ENCODE data around the gene SMYD3. TPM values are rescaled to one million over a fixed set of nuclear protein-coding genes. Genes with fewer than 3 reads are reported as not detected.

Gene SMYD3
- total and polyA plus RNA-seq, 2 of the 13 experiments (the other 11 are each of a cell fraction or from before 2014, with no cell fraction given), result 27.7 to 35.8 TPM

DNA sequence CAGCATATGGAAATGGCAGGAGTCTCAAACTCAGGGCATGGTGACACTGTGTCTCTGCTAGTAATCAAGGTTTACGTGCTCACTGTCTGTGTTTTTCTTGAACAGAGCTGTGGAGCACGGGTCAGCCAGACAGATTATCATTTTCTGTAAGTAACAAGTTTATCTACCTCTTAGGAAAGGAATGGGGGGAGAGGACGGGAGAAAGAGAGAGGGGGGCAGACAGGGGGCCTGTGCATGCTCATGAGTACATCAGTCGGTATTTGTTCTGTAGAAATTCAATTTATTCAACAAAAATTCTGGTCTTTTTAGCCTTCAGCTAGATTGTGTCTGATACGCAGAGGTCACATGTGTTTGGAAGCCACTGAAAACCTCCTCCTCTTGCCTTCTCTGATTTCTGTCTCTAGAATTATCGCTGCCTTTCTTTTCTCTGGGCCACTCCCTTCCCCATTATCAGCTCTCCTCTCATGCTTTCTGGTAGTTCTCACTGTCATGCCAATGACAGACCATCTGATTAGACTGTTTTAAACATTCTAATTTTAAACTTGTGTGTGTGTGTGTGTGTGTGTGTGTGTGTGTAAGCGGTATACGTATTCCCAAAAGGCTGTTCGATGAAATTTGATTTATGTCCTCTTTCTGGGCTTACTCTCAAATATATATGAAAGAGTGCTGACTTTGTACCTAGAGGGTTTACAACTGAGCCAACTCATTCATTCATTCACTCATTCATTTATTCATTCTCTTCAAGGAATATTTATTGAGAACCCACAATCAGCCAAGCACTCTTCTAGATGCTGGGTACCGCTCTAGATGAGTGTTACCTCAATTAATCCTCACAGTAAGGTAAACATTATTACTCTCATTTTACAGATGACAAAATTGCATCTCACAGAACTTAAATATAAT is 715.4 kb downstream of the SMYD3 start:
- no peak overlapping the region for H3K4me2 ChIP-seq (ENCODE audit: low read depth, low read length)
- TF ChIP-seq, protein P1, sequence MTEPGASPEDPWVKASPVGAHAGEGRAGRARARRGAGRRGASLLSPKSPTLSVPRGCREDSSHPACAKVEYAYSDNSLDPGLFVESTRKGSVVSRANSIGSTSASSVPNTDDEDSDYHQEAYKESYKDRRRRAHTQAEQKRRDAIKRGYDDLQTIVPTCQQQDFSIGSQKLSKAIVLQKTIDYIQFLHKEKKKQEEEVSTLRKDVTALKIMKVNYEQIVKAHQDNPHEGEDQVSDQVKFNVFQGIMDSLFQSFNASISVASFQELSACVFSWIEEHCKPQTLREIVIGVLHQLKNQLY (CRISPR knock-in tag; IDR thresholded peaks at IDR 0.05), result no peak
- TF ChIP-seq KAT2B (IDR thresholded peaks at IDR 0.05; ENCODE audit: borderline replicate concordance, low read depth, low read length) (no peak), TBX2 (CRISPR knock-in tag; IDR thresholded peaks at IDR 0.05; ENCODE audit: borderline replicate concordance) (no peak), PHF20 (CRISPR knock-in tag; IDR thresholded peaks at IDR 0.05) (no peak), HMG20A (CRISPR knock-in tag; IDR thresholded peaks at IDR 0.05; ENCODE audit: borderline replicate concordance) (no peak), KLF11 (CRISPR knock-in tag; IDR thresholded peaks at IDR 0.05) (no peak), DZIP1 (CRISPR knock-in tag; IDR thresholded peaks at IDR 0.05) (no peak), ZNF280B (CRISPR knock-in tag; IDR thresholded peaks at IDR 0.05; ENCODE audit: borderline replicate concordance) (no peak)
- FAIRE-seq, result no peak
- H3K9ac ChIP-seq (ENCODE audit: insufficient read depth, low read depth, low read length), result no peak overlapping the region
- no peak for DNase-seq (ENCODE audit: low spot score)
- H3K4me3 ChIP-seq (replicated peaks in 1 of 3; ENCODE audit: insufficient read depth in 1 of 3, low read depth in 2 of 3, low read length in 3 of 3), result no peak overlapping the region
- BruUV-seq (replicated peaks), result no TSS peak
- no peak overlapping the region for H2AFZ ChIP-seq (ENCODE audit: low read length)
- ATAC-seq, result no peak
- no peak overlapping the region for H3K27ac ChIP-seq (ENCODE audit: extremely low read length, insufficient read depth, low read length)
- ChIA-PET POLR2A (no interaction called here), CTCF (ENCODE audit: low intra/inter-chr PET ratio, low total read pairs) (no interaction called here)
- no peaks in the 10 kb centered on the region for H3K27me3 ChIP-seq (ENCODE audit: control insufficient read depth in 1 of 2, insufficient read depth in 2 of 2, low read length in 2 of 2)
- intact Hi-C loops (cut with micrococcal nuclease; ENCODE audit: unreplicated experiment), result no loop called here
- no peaks in the 10 kb centered on the region for H3K79me2 ChIP-seq (ENCODE audit: insufficient read depth, low read length)
- no peaks in the 10 kb centered on the region for H3K36me3 ChIP-seq (replicated peaks in 1 of 2; ENCODE audit: control insufficient read depth in 1 of 2, insufficient read depth in 2 of 2, low read length in 2 of 2)
- 96% methylated on average over 10 of the region's 10 CpGs for WGBS (ENCODE audit: low lambda C conversion rate)
- in situ Hi-C loops (cut with HindIII; ENCODE audit: extremely low pct_ligation_motif_present, low pct_unique_long_range_greater_than_20kb), result no loop called here
- no peaks in the 10 kb centered on the region for H3K9me3 ChIP-seq (ENCODE audit: low read length)
- H4K20me1 ChIP-seq (ENCODE audit: insufficient read depth, low read length), result no peaks in the 10 kb centered on the region
- H3K4me1 ChIP-seq (ENCODE audit: insufficient read depth, low read length), result no peaks in the 10 kb centered on the region
